Neuronal stem cell (in vitro differentiated cells): Measurements from ENCODE around the gene AFF3.

Experiments
- DNase-seq: peaks from one replicate; pipeline ENCODE4 v3.0.0-alpha.2; 2013; ENCODE audit warnings: low spot score
- H2AFZ ChIP-seq: one replicate; pipeline ENCODE4 v1.6.1; 2013; ENCODE audit warnings: mild to moderate bottlenecking, low read length, inconsistent platforms
- H2AK5ac ChIP-seq: 2 replicates; pipeline ENCODE4 v1.6.1; 2013; ENCODE audit warnings: low read depth, mild to moderate bottlenecking, inconsistent platforms, low read length, moderate library complexity, mixed read lengths
- H2BK120ac ChIP-seq: 2 replicates; pipeline ENCODE4 v1.6.1; 2013; ENCODE audit warnings: low read depth, mild to moderate bottlenecking, inconsistent platforms, low read length, moderate library complexity, mixed read lengths
- H2BK12ac ChIP-seq: one replicate; pipeline ENCODE4 v1.6.1; 2013; ENCODE audit warnings: low read length, inconsistent platforms
- H2BK15ac ChIP-seq: 2 replicates; pipeline ENCODE4 v1.6.1; 2013; ENCODE audit warnings: mild to moderate bottlenecking, low read length, inconsistent platforms, mixed read lengths
- H2BK5ac ChIP-seq: one replicate; pipeline ENCODE4 v1.6.1; 2013; ENCODE audit warnings: inconsistent platforms, mild to moderate bottlenecking, low read length, moderate library complexity
- H3K14ac ChIP-seq: one replicate; pipeline ENCODE4 v1.6.1; 2013; ENCODE audit warnings: low read length, inconsistent platforms
- H3K18ac ChIP-seq: 2 replicates; pipeline ENCODE4 v1.6.1; 2013; ENCODE audit warnings: low read length, inconsistent platforms
- H3K23ac ChIP-seq: 2 replicates; pipeline ENCODE4 v1.6.1; 2013; ENCODE audit warnings: low read depth, mild to moderate bottlenecking, mixed read lengths, low read length, inconsistent platforms; ENCODE audit not compliant: poor library complexity
- H3K27ac ChIP-seq: replicated peaks from 3 replicates; pipeline ENCODE4 v1.5.1; 2013; ENCODE audit warnings: low read length, inconsistent platforms
- H3K27me3 ChIP-seq, 3 experiments: 2 replicates each; pipeline ENCODE4 v1.6.1; 2013; ENCODE audit warnings: low read length in 3 of 3, mild to moderate bottlenecking in 2 of 3, inconsistent platforms in 1 of 3, low read depth in 1 of 3, mixed read lengths in 1 of 3, moderate library complexity in 1 of 3; ENCODE audit not compliant: control insufficient read depth in 3 of 3, insufficient read depth in 3 of 3
- H3K36me3 ChIP-seq, 2 donors: replicated peaks in 1 of 2; 2 replicates each; pipeline ENCODE4 v1.6.1; 2013; ENCODE audit warnings: low read length in 2 of 2; ENCODE audit not compliant: control insufficient read depth in 2 of 2, insufficient read depth in 2 of 2
- H3K4ac ChIP-seq: 2 replicates; pipeline ENCODE4 v1.6.1; 2013; ENCODE audit warnings: inconsistent platforms, mild to moderate bottlenecking, low read length, moderate library complexity
- H3K4me1 ChIP-seq, 2 donors: 1 replicate in 1 of 2; 2 replicates in 1 of 2; pipeline ENCODE4 v1.6.1; 2013; ENCODE audit warnings: low read length in 2 of 2, low read depth in 1 of 2; ENCODE audit not compliant: control insufficient read depth in 2 of 2, insufficient read depth in 1 of 2
- H3K4me2 ChIP-seq: one replicate; pipeline ENCODE4 v1.6.1; 2013; ENCODE audit warnings: mild to moderate bottlenecking, low read length, inconsistent platforms; ENCODE audit not compliant: insufficient read depth, poor library complexity, severe bottlenecking
- H3K4me3 ChIP-seq, 2 donors: 2 replicates each; pipeline ENCODE4 v1.5.1; 2013; ENCODE audit warnings: low read length in 2 of 2, mild to moderate bottlenecking in 2 of 2, inconsistent platforms in 1 of 2, moderate library complexity in 1 of 2
- H3K79me1 ChIP-seq: one replicate; pipeline ENCODE4 v1.6.1; 2013; ENCODE audit warnings: low read depth, mild to moderate bottlenecking, inconsistent platforms, low read length, moderate library complexity
- H3K9ac ChIP-seq: one replicate; pipeline ENCODE4 v1.6.1; 2013; ENCODE audit warnings: mild to moderate bottlenecking, low read depth, low read length, inconsistent platforms; ENCODE audit not compliant: poor library complexity
- H3K9me3 ChIP-seq, 2 donors: replicated peaks in 1 of 2; 2 replicates each; pipeline versions ENCODE3 to v1.6.1; 2013; ENCODE audit warnings: low read length in 2 of 2, mild to moderate bottlenecking in 2 of 2, inconsistent platforms in 1 of 2, low read depth in 1 of 2, mixed read lengths in 1 of 2, moderate library complexity in 1 of 2; ENCODE audit not compliant: control insufficient read depth in 2 of 2, insufficient read depth in 1 of 2
- H4K8ac ChIP-seq: one replicate; pipeline ENCODE4 v1.6.1; 2013; ENCODE audit warnings: low read depth, mild to moderate bottlenecking, inconsistent platforms, low read length, moderate library complexity
- H4K91ac ChIP-seq: one replicate; pipeline ENCODE4 v1.6.1; 2013; ENCODE audit warnings: low read length, low read depth, mild to moderate bottlenecking, inconsistent platforms; ENCODE audit not compliant: poor library complexity
- WGBS, 2 donors: extraction: QIAGEN DNeasy Blood & Tissue Kit; methylation state at CpG; one replicate each; pipeline ENCODE4 v1.1.7; 2013; ENCODE audit warnings: missing lambda C conversion rate in 2 of 2, mixed read lengths in 1 of 2; ENCODE audit not compliant: insufficient read length in 2 of 2, insufficient replicate concordance in 1 of 2; ENCODE audit errors: extremely low coverage in 2 of 2; 5-methylcytosine and 5-hydroxymethylcytosine counted together

AFF3 gene

GRCh38 chr2:99777656-99778290 lies 364.6 kb downstream of the AFF3 start:
- Histone ChIP-seq H2BK15ac (no peak overlapping the region), H3K4me3 (no peak overlapping the region), H3K14ac (no peak overlapping the region), H3K18ac (no peak overlapping the region), H2BK120ac (no peak overlapping the region), H2AFZ (no peak overlapping the region), H3K9ac (no peak overlapping the region), H4K91ac (no peak overlapping the region), H3K4me2 (no peak overlapping the region), H3K4me1 (peaks cover 0 to 1% of the 10 kb centered on the region in 2 donors), H3K27me3 (no peaks in the 10 kb centered on the region), H2AK5ac (no peak overlapping the region), H3K23ac (no peak overlapping the region), H4K8ac (no peak overlapping the region), H3K27ac (no peak overlapping the region), H3K9me3 (peaks cover 3 to 5% of the 10 kb centered on the region in 2 donors), H3K79me1 (no peaks in the 10 kb centered on the region), H2BK5ac (no peak overlapping the region), H3K4ac (no peak overlapping the region), H2BK12ac (no peak overlapping the region), H3K36me3 (no peaks in the 10 kb centered on the region)
- WGBS, 2 donors = no CpG with 5 or more reads among the region's 6 CpGs
- no peak for DNase-seq

DNA sequence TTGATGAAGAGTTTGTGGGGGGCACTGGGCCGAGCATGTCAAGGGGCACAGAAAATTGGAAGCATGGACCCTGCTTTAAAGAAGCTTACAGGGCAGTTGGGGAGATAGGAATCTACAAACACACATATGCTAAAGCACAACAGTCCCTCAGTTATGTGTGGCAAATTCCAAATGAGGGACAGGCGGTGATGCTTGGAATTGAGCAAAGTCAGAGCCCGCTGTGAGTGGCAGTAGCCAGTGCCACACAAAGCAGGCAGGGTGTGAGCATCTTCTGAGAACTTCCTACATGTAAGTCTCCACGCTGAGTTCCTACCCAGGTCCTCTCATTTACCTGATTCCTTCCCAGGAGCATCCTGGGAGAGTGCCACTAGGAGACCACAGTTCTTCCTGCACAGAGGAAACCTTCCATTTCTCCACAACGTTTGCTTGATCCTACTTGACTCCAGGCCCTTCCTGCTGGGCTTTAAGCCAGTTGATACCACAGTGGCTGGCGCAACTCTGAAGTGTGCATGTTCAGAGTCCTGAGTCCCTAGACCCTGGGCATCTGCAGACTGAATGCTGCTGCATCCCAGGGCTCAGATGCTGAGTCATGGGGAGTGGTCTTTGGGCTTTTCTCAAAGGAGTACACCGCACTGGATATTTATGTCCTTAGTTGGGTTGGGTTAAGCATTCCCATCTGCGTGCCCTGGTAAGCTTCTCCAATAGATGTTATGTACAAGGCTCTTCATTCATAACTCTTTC lies 365.3 kb downstream of the AFF3 start:
- Histone ChIP-seq H2BK5ac (no peak overlapping the region), H4K91ac (no peak overlapping the region), H3K4ac (no peak overlapping the region), H2BK120ac (no peak overlapping the region), H2AFZ (no peak overlapping the region), H2BK15ac (no peak overlapping the region), H3K36me3 (no peaks in the 10 kb centered on the region), H3K14ac (no peak overlapping the region), H2BK12ac (no peak overlapping the region), H3K9ac (no peak overlapping the region), H3K4me2 (no peak overlapping the region), H3K9me3 (peaks cover 3 to 5% of the 10 kb centered on the region in 2 donors), H3K4me1 (peaks cover 0 to 2% of the 10 kb centered on the region in 2 donors), H3K23ac (no peak overlapping the region), H3K27ac (no peak overlapping the region), H3K79me1 (no peaks in the 10 kb centered on the region), H3K4me3 (no peak overlapping the region), H4K8ac (no peak overlapping the region), H2AK5ac (no peak overlapping the region), H3K18ac (no peak overlapping the region), H3K27me3 (no peaks in the 10 kb centered on the region)
- no CpG with 5 or more reads among the region's 8 CpGs for WGBS, 2 donors
- DNase-seq = no peak

- H2AK5ac ChIP-seq = no peak overlapping the region
- H3K79me1 ChIP-seq = no peaks in the 10 kb centered on the region
- peaks cover 0 to 2% of the 10 kb centered on the region in 2 donors for H3K4me1 ChIP-seq
- DNase-seq = no peak
- H4K8ac ChIP-seq = no peak overlapping the region
- H3K36me3 ChIP-seq = no peaks in the 10 kb centered on the region
- H3K18ac ChIP-seq = no peak overlapping the region
- H2BK12ac ChIP-seq = no peak overlapping the region
- no peak overlapping the region for H2BK5ac ChIP-seq
- WGBS, 2 donors = no CpG with 5 or more reads among the region's 3 CpGs
- H3K14ac ChIP-seq = no peak overlapping the region
- H2BK120ac ChIP-seq = no peak overlapping the region
- H3K27ac ChIP-seq = no peak overlapping the region
- H2BK15ac ChIP-seq = no peak overlapping the region
- H3K27me3 ChIP-seq = no peaks in the 10 kb centered on the region
- H3K23ac ChIP-seq = no peak overlapping the region
- H2AFZ ChIP-seq = no peak overlapping the region
- H3K4ac ChIP-seq = no peak overlapping the region
- no peak overlapping the region for H3K9ac ChIP-seq
- H4K91ac ChIP-seq = no peak overlapping the region
- H3K4me3 ChIP-seq = no peak overlapping the region
- H3K9me3 ChIP-seq = peaks cover 3 to 5% of the 10 kb centered on the region in 2 donors
- H3K4me2 ChIP-seq = no peak overlapping the region
Measured at GRCh38 chr2:99776206-99776905, 366.0 kb downstream of the AFF3 start.

DNA sequence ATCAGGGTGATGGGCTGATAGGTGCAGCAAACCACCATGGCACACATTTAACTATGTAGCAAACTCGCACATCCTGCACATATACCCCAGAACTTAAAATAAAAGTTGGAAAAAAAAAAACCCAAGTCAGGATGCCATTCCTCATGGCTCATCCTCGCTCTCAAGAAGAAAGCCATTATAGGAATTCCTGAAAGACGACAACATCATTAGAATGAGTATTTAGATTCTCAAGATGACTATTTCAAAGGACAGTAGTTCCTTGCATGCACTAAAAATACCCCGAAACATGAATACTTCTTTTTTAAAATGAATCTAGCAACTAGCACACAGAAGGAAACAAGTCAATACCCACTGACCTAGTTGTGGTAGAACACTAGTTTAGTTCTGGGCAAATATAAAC lies 366.8 kb downstream of the AFF3 start:
- no peak overlapping the region for H3K14ac ChIP-seq
- H3K18ac ChIP-seq = no peak overlapping the region
- no peak overlapping the region for H2BK12ac ChIP-seq
- H2BK15ac ChIP-seq = no peak overlapping the region
- H3K27me3 ChIP-seq = no peaks in the 10 kb centered on the region
- no peak for DNase-seq
- peaks cover 3 to 5% of the 10 kb centered on the region in 2 donors for H3K9me3 ChIP-seq
- H3K36me3 ChIP-seq = no peaks in the 10 kb centered on the region
- no peaks in the 10 kb centered on the region for H3K79me1 ChIP-seq
- H4K91ac ChIP-seq = no peak overlapping the region
- no peak overlapping the region for H3K27ac ChIP-seq
- no CpG with 5 or more reads among the region's 4 CpGs for WGBS, 2 donors
- peaks cover 0 to 2% of the 10 kb centered on the region in 2 donors for H3K4me1 ChIP-seq
- no peak overlapping the region for H3K9ac ChIP-seq
- no peak overlapping the region for H3K4ac ChIP-seq
- H4K8ac ChIP-seq = no peak overlapping the region
- H3K23ac ChIP-seq = no peak overlapping the region
- H2BK5ac ChIP-seq = no peak overlapping the region
- no peak overlapping the region for H2AFZ ChIP-seq
- no peak overlapping the region for H2AK5ac ChIP-seq
- no peak overlapping the region for H3K4me2 ChIP-seq
- no peak overlapping the region for H3K4me3 ChIP-seq
- H2BK120ac ChIP-seq = no peak overlapping the region
